Transverse colon (tissue), 4 donors: ENCODE measurements around the gene EFEMP1.

ENCODE experiments used
- POLR2A ChIP-seq: fragments of 450-650 bp; IDR thresholded peaks from one replicate; pipeline ENCODE4 v1.6.1; 2016; ENCODE audit warnings: antibody characterized with exemption, mild to moderate bottlenecking, moderate library complexity
- POLR2AphosphoS5 ChIP-seq, 3 donors: sonication (generic); formaldehyde crosslinking; IDR thresholded peaks; one replicate each; pipeline ENCODE4 v1.6.1; 2016; ENCODE audit warnings: antibody characterized with exemption in 3 of 3
- TF ChIP-seq, protein P1 (sequence below), 5 experiments: fragments of 200-600 bp in 3 of 5; fragments of 450-650 bp in 2 of 5; sonication (generic) in 3 of 5; IDR thresholded peaks; 1 replicate in 2 of 5; 2 replicates in 3 of 5; pipeline ENCODE4 v1.5.1; 2016 to 2017; ENCODE audit warnings: antibody characterized with exemption in 5 of 5, inconsistent platforms in 3 of 5, mild to moderate bottlenecking in 2 of 5, moderate library complexity in 1 of 5

DNA sequence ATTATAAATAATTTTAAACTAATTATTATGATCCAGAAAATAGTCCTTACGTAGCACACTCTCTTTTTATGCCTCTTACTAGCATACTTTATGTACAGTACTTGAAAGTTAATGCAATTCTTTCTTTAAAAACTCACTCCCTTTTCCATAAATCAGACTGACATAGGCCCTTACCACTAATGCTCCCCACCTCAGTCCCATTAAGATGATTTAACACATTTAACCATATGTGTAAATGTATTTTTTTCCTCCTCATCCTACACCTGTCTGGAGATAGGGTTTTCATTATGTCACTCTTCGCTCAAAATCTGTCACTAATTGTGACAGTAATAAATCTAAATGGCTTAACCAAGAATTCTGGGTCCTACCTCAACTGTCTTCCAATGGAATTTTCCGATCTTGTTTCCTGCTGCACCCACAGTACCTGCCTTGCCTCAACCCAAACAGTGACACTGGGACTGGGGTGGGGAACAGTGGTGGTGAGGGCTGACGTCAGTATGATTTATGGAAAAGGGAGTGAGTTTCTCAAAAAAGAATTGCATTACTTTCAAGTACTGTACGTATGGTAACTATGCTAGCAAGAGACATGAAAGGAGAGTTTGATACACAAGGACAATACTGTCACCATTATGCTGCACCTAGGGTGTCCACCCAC, 25.1 kb downstream of the EFEMP1 start:
- TF ChIP-seq POLR2A = no peak
- no peak for TF ChIP-seq POLR2AphosphoS5 (IDR thresholded peaks at IDR 0.05)
- TF ChIP-seq, protein P1, sequence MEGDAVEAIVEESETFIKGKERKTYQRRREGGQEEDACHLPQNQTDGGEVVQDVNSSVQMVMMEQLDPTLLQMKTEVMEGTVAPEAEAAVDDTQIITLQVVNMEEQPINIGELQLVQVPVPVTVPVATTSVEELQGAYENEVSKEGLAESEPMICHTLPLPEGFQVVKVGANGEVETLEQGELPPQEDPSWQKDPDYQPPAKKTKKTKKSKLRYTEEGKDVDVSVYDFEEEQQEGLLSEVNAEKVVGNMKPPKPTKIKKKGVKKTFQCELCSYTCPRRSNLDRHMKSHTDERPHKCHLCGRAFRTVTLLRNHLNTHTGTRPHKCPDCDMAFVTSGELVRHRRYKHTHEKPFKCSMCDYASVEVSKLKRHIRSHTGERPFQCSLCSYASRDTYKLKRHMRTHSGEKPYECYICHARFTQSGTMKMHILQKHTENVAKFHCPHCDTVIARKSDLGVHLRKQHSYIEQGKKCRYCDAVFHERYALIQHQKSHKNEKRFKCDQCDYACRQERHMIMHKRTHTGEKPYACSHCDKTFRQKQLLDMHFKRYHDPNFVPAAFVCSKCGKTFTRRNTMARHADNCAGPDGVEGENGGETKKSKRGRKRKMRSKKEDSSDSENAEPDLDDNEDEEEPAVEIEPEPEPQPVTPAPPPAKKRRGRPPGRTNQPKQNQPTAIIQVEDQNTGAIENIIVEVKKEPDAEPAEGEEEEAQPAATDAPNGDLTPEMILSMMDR (IDR thresholded peaks at IDR 0.05) = no peak
